ENCODE measurements around the gene PRKCA.
"Not testable (repeated sequence)": the region's sequence is repeated elsewhere in the genome, so short reads cannot be mapped to it uniquely, and the experiment has no call there.

The PRKCA gene

DNA sequence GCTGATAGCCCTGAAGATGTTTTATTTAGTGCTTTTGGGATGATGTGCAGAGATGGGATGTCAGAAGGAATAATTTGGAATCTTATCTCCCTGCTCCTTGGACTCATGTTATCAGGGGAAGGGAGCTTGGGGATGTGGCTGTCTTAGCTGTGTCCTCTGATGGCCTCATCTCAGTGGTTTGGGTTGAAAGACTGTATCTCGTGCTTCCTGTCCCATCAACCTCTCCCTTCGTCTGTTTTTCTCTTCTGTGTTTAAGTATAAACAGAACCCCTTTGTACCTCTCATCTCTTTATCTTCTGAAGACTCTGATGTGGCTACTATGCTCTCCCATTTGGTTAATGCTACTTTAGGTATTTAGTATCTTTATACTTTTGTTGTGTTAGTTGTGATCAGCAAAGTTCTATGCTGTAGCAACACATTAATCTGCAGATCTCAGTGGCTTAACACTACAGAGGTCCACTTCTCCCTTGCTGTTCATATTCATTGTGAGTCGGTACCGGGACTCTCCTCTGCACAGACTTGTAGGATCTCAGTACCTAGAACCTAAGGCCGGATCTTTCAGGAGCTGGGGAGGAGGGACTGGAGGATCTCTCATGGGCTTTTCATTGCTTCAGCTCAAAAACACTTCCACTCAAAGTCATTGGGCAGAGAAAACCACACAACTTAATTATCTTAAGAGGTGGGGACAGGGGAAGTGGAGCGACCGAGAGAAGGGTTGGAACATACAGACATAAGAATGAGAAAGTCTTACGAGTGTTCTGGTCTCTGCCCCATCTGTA, 28.8 kb downstream of the PRKCA start:
- peak in 2 of 5 experiments; percentile 18 to 84 for DNase-seq

DNA sequence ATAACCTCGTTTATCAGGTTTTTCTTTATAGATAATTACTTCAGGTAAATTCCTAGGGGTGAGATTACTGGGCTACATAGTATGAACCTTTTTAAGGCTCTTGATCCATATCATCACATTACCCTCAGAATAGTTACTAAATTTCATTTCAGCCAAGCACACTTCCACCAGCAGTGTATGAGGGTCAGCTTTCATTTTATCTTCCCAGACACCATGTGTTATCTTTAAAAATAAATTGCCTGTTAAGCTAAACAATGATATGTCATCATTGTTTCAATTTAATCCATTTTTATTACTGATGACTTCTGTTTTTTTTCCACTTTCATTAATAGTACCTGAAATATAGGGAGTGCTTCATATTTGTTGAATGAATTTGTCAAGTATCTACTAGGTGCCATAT, 33.4 kb downstream of the PRKCA start:
- no peak for DNase-seq

DNA sequence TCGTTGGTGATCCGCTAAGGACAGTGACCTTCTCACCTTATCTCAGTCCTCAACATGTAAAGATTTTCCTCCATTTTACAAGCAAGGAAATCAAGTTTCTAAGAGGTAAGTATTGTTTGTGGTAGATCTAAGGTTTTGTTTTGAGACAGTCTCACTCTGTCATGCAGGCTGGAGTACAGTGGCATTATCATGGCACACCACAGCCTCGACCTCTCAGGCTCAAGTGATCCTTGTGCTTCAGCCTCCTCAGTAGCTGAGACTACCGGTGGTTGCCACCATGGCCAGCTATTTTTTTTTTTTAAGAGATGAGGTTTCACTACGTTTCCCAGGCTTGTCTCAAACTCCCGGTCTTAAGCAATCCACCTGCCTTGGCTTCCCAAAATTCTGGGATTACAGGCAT, 34.9 kb downstream of the PRKCA start:
- DNase-seq, result peak in 1 of 5 experiments; percentile 78

DNA sequence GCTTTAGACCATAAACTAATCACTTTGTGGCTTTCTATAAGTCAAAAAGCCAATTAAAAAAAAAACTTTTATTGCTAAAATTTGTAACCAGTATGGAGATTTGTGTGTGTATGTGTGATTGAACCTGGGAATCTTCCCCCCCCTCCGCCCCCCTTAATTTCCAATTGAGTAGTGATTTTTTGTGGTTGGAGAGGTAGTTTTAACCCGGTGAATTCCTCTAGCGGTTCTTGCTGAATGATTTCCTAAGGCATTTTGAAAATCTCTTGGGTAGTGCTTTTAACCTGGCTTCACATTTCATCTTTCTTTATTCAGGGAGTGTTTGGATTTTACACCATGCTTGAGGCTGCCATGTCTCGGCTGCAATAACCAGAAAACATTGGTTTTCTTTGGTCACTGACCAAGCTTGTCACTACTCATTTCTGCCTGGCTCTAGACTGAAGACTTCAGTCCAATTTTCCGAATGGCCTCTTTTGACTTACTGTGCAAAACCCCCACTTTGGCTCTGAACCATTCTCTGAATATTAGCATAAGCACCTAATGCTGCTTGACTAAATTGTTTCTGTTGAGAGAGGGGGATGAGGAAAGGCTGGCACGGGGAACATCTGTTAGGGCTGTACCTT, 35.6 kb downstream of the PRKCA start:
- no peak for DNase-seq

DNA sequence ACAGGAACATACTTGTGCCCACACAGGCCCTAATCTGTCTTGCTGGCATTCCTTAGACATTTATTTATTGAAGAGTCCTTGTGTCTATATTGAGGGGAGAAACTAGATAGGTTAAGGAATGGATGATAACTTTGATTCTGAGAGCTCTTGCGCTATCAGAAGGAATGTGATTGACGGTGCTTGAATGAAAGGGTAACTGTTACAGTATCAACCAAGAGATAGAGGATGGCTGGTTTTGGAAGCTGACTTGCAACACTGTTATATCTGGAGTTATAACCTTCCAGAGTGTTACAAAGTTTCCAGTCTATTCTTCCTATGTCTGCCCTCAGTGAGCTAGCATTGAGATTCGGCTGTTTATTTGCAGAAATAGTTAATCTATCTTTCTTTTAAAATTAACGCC, 36.5 kb downstream of the PRKCA start:
- no peak for DNase-seq

DNA sequence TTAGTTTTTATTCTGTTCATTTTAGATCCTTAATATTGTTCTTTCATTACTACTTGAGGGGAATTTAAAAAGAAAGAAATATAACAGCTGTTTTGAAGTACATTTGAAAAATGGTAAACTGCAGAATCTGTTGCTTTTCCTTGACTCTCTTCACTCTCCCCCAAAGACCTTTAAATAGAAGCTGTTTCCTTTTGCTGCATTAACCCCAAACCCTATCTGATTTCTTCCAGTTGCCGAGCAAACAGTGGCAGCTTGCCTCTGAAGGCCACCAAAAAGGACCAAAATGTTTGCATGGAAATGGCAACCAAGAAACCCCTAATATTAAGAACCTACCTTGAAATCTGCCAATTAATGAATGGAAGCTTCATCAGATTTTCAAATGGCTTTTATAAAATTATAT, 37.1 kb downstream of the PRKCA start:
- peak in 1 of 5 experiments; percentile 49 for DNase-seq

DNA sequence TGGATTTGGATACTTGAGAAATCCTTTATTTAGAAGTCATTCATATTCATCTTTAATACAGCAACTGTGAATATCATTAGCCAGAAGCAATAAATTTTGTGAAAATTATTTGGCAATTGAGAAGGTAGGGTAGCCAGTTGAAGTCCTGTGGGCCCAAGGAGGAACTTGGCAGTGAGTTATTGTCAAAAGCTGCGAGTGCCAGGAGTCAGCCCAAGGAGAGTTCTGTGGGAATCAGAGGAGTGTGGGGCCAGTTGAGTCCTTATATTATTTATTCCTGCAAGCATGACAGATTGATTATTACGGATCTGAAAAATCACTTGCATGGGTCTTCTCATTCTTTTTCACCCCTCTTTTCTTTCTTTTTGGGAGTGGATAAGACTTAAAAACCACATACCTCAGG, 38.3 kb downstream of the PRKCA start:
- no peak for DNase-seq

DNA sequence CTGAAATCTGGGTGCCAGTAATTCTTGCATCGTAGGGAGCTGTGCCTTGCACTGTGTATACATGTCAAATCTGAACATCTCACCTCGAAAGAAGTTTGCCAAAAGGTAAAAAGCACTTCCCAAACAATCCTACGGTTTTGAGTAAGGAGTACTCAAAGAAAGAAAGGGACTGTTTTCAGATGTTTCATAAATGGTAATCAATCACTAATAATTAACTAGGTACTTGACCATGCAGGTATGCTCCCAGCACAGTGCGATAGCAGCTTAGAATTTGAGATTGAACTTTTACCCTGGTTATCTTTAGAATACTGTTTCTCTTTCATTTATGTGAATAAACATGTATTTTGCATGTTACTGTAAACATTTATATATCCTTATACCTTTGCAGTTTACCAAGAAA, 39.0 kb downstream of the PRKCA start:
- no peak for DNase-seq

DNA sequence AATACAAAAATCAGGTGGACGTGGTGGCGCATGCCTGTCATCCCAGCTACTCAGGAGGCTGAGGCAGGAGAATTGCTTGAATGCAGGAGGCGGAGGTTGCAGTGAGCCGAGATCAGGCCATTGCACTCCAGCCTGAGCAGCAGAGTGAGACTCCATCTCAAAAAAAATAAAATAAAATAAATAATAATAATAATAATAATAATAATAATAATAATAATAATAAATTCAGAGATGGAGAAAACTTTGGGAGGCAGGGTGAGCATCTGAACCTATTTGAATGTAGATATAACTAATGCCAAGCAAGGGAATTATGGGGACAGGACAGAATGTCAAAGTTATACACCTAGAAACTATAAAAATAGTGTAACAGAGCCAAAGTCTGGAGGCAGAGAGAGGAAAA, 39.9 kb downstream of the PRKCA start:
- not testable (repeated sequence) for DNase-seq

DNA sequence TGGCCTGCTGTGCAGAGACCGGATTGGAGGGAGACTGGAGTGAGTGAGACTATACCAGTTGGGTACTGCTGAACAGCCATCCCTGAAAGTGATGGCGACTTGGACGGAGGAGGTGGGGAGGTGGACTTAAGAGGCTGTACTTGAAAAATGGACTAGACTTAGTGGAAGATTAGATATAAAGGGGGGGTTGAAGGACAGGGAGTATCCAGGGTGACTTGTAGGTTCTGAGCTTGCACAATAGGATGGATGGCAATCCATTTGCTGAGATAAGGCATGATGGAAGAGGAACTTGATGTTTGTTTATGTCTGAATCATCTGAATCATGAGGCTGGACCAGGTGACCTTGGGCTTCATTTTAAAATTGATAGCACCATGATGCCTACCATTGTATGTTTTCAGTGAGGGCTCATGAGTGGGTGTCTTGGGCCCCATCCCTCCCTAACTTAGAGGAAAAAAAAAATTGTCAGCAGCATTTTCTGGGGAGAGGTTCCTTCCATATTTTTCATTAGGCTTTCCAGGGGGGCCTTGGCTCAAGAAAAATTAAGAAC, 41.2 kb downstream of the PRKCA start:
- DNase-seq, result no peak

DNA sequence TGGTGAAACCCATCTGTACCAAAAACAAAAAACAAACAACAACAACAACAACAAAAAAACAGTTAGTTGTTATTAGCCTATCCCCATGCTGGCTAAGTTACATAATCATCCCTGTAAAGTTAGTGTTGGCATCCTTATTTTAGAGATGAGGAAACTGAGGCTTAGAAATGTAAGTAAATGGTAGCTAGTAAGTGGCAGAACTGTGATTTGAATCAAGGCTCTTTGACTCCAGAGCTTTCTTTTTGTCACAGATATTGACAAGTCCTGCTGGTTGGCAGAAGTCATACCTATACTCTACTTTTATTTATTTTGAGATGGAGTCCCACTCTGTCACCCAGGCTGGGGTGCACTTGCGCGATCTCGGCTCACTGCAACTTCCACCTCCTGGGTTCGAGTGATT, 42.1 kb downstream of the PRKCA start:
- DNase-seq, result no peak

DNA sequence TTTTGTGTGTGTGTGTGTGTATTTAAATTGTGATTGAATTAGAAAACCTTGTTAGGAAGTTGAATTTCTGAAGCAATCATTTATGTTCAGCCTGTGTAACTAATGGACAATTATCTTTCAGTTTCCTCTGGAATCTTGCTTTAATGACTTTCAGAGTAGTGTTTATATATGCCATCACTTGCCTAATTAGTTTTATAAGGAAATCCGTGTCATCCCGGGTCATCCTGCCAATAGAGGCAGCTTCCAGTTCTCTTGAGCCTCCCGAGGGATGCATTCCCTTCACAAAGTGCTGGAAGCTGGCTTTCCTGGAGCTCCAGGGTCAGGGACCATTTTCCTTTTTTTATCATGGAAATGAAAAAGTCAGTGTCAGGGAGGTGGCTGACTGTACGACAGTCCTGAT, 42.9 kb downstream of the PRKCA start:
- no peak for DNase-seq

DNA sequence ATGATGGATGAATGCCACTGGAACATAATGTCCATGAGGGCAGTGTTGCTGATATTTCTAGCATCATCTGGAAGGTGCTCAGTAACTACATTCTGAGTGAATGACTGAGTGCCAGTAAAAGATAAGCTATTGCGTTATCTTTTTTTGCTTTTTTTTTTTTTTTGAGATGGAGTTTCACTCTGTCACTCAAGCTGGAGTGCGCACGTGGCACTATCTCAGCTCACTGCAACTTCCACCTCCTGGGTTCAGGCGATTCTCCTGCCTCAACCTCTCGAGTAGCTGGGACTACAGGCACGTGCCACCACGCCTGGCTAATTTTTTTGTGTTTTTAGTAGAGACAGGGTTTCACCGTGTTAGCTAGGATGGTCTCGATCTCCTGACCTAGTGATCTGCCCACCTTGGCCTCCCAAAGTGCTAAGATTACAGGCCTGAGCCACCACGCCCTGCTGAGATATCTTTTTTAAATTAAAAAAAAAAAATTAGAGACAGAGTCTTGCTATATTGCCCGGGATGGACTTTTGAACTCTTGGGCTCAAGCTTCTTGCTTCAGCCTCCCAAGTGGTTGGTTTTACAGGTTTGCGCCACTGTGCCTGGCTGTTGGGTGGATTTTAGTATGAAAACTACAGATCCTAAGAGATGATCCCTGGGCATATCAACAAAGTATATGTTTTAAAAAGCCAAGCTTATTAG, 43.7 kb downstream of the PRKCA start:
- DNase-seq, result not testable (repeated sequence)

DNA sequence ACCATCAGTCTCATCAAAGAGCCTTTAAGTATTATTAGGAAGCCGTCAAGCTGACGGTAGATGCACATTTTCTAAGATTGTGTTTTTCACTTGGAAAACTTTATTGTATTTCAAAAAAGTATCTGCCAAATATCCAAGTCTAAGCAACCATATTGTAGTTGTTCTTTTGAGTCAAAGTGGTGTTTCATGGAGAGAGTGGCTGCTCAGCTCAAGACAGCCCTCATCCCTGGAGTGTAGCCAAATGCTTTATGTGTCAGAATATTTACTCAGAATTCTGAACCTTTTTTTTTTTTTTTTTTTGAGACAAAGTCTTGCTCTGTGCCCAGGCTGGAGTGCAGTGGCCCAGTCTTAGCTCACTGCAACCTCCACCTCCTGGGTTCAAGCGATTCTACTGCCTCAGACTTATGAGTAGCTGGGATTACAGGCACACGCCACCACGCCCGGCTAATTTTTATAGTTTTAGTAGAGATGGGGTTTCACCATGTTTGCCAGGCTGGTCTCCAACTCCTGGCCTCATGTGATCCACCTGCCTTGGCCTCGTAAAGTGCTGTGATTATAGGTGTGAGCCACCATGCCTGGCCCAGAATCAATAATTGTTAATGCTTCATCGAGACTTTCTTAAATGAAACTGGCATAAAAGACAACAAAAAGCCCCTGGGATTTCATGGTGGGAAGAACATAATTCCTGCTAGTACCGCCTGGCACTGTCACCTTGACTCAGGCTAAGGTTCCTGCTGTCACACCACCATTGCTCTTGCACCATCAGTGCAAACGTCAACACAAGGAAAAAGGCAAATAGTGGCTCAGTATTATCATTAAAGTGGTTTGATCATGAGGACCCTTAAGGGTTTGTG, 45.5 kb downstream of the PRKCA start:
- DNase-seq, result peak in 1 of 5 experiments; percentile 73

DNA sequence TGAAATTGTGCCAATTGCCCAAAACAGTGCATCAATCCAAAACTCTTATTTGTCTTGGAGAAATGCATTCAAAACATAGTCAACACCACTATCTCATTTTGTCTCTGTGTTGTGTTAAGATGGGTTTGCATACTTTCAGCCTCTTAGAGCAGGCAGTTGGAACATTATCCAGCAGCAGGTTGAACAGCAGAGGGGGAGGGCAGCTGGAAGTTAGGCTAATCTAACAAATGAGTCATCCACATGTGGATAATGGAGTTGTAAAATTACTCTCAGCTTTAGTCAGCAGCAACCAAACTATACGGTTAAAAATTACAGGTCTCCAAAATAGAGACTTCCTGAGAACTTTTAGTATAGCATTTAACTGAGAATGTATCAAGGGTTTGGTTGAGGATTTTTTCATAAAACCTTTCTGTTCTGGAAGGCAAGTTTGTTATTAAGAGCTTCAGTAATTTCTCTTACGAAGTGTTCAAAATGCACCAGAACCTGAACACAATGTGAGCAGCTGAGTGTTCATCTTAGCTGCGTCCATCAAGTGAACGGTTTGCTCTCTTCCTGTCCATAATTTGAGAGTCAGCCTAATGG, 46.3 kb downstream of the PRKCA start:
- peak in 1 of 5 experiments; percentile 82 for DNase-seq

DNA sequence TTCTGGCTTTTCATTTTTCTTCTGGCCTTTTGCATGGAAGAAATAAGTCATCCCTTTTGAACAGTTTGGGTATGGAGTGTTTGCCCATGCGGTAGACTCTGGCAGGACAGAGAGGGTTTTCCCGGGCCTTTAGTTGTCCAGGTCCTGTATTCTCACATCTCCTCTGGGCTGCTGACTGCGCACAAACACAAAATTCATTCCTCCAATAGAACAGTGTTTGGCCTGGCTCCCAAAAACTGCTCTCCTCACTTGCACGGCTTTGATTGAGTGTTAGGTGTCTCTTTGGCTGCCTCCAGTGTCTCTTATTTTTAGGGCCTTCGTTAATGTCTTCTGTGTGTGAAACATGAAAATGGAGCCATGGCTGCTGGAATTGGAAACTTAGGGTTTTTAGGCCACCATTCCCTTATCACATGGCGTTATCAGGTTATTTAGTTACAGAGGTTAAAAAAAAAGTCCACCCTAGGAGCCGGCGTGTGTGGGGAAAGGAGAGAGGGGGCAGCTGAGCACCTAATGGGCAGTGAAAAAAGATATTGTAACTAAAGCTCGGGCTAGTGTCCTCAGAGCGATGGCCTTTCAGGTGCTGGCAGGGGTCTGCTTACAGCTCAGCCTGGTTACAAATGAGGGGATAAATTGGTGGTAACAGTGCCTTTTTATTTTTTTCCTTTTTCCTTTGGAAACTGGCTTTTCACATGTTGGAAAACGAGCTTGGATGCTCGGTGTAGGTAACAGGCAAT, 47.3 kb downstream of the PRKCA start:
- DNase-seq, result no peak

DNA sequence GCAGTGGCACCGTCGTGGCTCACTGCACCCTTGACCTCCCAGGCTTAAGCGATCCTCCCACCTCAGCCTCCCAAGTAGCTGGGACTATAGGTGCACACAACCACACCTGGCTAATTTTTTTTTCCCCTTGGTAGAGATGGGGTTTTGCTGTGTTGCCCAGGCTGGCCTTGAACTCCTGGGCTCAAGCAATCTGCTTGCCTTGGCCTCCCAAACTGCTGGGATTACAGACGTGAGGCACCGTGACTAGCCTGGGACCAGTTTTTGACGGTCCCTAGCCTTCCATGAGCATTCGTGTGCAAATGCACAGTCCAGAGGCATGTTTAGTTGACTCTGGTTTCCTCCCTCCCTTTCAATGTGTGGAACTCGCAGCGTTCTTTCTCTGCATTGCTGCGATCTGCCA, 48.2 kb downstream of the PRKCA start:
- DNase-seq, result not testable (repeated sequence)

DNA sequence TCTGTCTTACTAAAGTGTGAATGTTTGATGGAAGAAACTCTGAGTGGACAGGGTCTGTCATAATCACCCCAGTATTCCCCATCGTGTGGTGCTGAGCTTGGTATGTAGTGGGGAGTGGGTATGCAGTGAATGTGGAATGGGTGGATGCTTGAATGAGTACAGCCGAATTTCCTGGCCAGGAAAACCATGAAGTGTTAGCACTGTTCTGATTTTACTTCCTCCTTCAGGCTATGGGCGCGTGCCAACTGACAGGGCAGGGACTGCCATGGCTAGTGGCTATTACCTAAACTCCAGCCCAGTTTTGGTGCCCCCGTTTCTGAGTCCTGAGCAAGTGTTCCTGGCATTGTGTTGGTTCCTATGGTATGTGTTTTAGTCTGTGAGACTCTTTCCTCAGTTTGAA, 48.6 kb downstream of the PRKCA start:
- no peak for DNase-seq

DNA sequence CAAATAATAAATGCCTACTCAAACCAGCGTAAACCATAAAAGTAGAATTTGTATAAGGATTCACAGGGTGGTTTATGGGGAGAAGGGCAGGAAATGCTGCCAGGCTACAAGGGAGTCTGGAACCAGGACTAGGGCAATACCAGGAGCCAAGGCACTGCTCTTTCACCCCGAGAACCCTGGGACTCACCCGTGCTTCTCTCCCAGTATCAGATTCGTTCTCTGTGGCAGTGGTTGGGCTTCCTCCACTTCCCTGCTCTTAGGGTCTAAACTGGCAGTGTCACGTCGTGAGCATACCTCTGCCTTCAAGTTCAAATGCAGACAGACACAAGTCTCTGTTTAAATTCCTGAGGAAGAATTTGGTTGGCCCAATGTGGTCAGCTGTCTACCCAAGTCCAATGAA, 49.3 kb downstream of the PRKCA start:
- no peak for DNase-seq

DNA sequence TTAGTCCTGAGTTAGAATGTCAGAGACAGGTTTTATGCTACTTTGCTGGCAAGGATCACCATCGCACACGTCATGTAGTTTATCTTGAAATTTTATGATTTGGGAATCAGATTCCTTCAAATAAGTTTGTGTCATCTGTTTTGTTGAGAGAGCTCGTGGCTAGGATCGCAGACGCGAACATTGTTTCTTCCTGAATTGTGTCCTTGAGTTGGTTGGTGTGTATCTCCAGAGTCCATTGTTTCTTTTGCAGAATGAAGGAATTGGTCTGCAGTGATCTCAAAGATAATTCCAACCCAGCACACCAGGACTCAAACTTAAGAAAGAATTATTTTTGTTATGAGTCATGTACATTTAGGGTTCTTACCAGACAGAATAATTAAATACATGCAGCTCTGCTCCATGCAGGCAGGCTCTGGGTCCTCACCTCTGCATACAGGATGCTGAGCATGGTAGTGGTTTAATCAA, 51.6 kb downstream of the PRKCA start:
- DNase-seq, result peak in 1 of 5 experiments; percentile 53

DNA sequence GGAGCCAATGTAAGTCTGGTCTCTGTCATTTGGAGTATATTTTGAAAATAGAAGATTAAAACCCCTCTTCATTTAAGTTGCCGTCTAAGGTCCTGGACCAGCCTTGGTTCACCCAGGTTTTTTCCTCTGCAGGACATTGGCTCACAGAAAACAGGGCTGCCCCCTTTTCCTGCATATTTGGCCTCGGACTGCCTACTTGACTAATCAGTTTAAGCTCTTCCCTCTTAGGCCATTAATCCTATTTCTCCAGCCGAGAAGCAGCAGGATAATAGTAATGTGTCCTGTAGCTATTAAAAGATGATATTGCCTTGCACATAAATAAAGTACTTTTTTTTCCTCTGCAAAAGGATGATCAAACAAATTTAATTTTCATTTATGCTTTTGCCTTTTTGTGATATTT, 52.1 kb downstream of the PRKCA start:
- DNase-seq, result no peak
